Activated CD4-positive, CD25-positive, alpha-beta regulatory T cell treated with anti-CD3 and anti-CD28 coated beads, Interleukin-2, amount 50 U/mL, for 16 hours (primary cell): ENCODE results near the gene PLXDC1.

ENCODE experiments used
- DNase-seq: peaks from one replicate; pipeline ENCODE4 v3.0.0-alpha.2; 2020; ENCODE audit warnings: low read depth, low spot score

The PLXDC1 gene

GRCh38 chr17:39015546-39015935 lies 135.9 kb downstream of the PLXDC1 start:
- DNase-seq, result no peak

- DNase-seq, result no peak
These were observed 136.5 kb downstream of the PLXDC1 start for GRCh38 chr17:39014795-39015545.

GRCh38 chr17:39014044-39014794 lies 137.2 kb downstream of the PLXDC1 start:
- no peak for DNase-seq
